ENCODE measurements around the gene PRKN.

The PRKN gene

GRCh38 chr6:162373868-162374267 is 353.7 kb downstream of the PRKN start:
- H3K27me3 ChIP-seq (ENCODE audit: insufficient read depth, poor library complexity, severe bottlenecking) = peaks cover under 1% of the 10 kb centered on the region
- H3K4me3 ChIP-seq (replicated peaks; ENCODE audit: insufficient read depth, low read length) = no peak overlapping the region
- no peak for TF ChIP-seq POLR2AphosphoS5 (IDR thresholded peaks at IDR 0.05; ENCODE audit: low read depth)
- no peak overlapping the region for H3K27ac ChIP-seq (replicated peaks)
- DNase-seq (ENCODE audit: low read depth in 1 of 2, low spot score in 1 of 2) = no peak

GRCh38 chr6:162373192-162373591 is 354.4 kb downstream of the PRKN start:
- no peak for DNase-seq (ENCODE audit: low read depth in 1 of 2, low spot score in 1 of 2)
- TF ChIP-seq GABPA (IDR thresholded peaks at IDR 0.05; ENCODE audit: low read depth) = no peak
- no peak for TF ChIP-seq POLR2AphosphoS5 (IDR thresholded peaks at IDR 0.05; ENCODE audit: low read depth)
- no peak for TF ChIP-seq SPI1 (IDR thresholded peaks at IDR 0.05; ENCODE audit: borderline replicate concordance, low read depth)
- no peak for TF ChIP-seq CTCF (IDR thresholded peaks at IDR 0.05; ENCODE audit: insufficient read depth, low read length)
- no peak for TF ChIP-seq REST (IDR thresholded peaks at IDR 0.05; ENCODE audit: insufficient replicate concordance, low read depth)

GRCh38 chr6:162372106-162372505 is 355.5 kb downstream of the PRKN start:
- peaks cover 3% of the 10 kb centered on the region for H3K27me3 ChIP-seq (ENCODE audit: insufficient read depth, poor library complexity, severe bottlenecking)
- DNase-seq (ENCODE audit: low read depth in 1 of 2, low spot score in 1 of 2) = no peak
- TF ChIP-seq REST (IDR thresholded peaks at IDR 0.05; ENCODE audit: insufficient replicate concordance, low read depth) (no peak), CTCF (IDR thresholded peaks at IDR 0.05; ENCODE audit: insufficient read depth, low read length) (no peak), POLR2AphosphoS5 (IDR thresholded peaks at IDR 0.05; ENCODE audit: low read depth) (no peak), SPI1 (IDR thresholded peaks at IDR 0.05; ENCODE audit: borderline replicate concordance, low read depth) (no peak), GABPA (IDR thresholded peaks at IDR 0.05; ENCODE audit: low read depth) (no peak)

More at GRCh38 chr6:162373192-162373591, 354.4 kb downstream of the PRKN start:
- Histone ChIP-seq H3K27me3 (ENCODE audit: insufficient read depth, poor library complexity, severe bottlenecking) (peaks cover 3% of the 10 kb centered on the region), H3K27ac (replicated peaks) (no peak overlapping the region), H3K4me3 (replicated peaks; ENCODE audit: insufficient read depth, low read length) (no peak overlapping the region)

GRCh38 chr6:162371121-162371520 is 356.4 kb downstream of the PRKN start:
- H3K27me3 ChIP-seq (ENCODE audit: insufficient read depth, poor library complexity, severe bottlenecking) = peaks cover 3% of the 10 kb centered on the region
- no peak overlapping the region for H3K27ac ChIP-seq (replicated peaks)
- no peak for DNase-seq (ENCODE audit: low read depth in 1 of 2, low spot score in 1 of 2)
- TF ChIP-seq SPI1 (IDR thresholded peaks at IDR 0.05; ENCODE audit: borderline replicate concordance, low read depth) (no peak), REST (IDR thresholded peaks at IDR 0.05; ENCODE audit: insufficient replicate concordance, low read depth) (no peak), POLR2AphosphoS5 (IDR thresholded peaks at IDR 0.05; ENCODE audit: low read depth) (no peak), GABPA (IDR thresholded peaks at IDR 0.05; ENCODE audit: low read depth) (no peak)
- H3K4me3 ChIP-seq (replicated peaks; ENCODE audit: insufficient read depth, low read length) = no peak overlapping the region

More at GRCh38 chr6:162372106-162372505, 355.5 kb downstream of the PRKN start:
- Histone ChIP-seq H3K27ac (replicated peaks) (no peak overlapping the region), H3K4me3 (replicated peaks; ENCODE audit: insufficient read depth, low read length) (no peak overlapping the region)
